ENCODE measurements around the gene GAB2. TPM values are rescaled to one million over a fixed set of nuclear protein-coding genes. Genes with fewer than 3 reads are reported as not detected.

Gene GAB2
- total RNA-seq, 4 donors from 2014 or later: 18.0 to 42.4 (median 26.0) TPM

- Histone ChIP-seq H3K36me3 (no peaks in the 10 kb centered on the region), H3K4me3 (no peak overlapping the region), H3K27me3 (no peaks in the 10 kb centered on the region), H3K9me3 (no peaks in the 10 kb centered on the region), H3K27ac (replicated peaks in 1 of 4) (no peak overlapping the region), H3K4me1 (peaks cover 37 to 55% (median 50%) of the 10 kb centered on the region in 4 donors)
- intact Hi-C loops (cut with DNase I): loop anchor here (5.0 kb wide), 1 partner anchor 105 kb away; the partner anchor contains the start of gene GAB2
- DNase-seq (ENCODE audit: extremely low spot score): no peak
- WGBS: 91% methylated on average over 5 of the region's 5 CpGs
- TF ChIP-seq CTCF (IDR thresholded peaks at IDR 0.05): no peak
- TF ChIP-seq EP300 (IDR thresholded peaks at IDR 0.05): no peak
- TF ChIP-seq POLR2A (IDR thresholded peaks at IDR 0.05; ENCODE audit: low read depth): no peak
These were observed 105.8 kb downstream of the GAB2 start for GRCh38 chr11:78311702-78312371.

GRCh38 chr11:78310500-78310909 is 107.1 kb downstream of the GAB2 start:
- Histone ChIP-seq H3K27me3 (no peaks in the 10 kb centered on the region), H3K27ac (replicated peaks in 1 of 4) (peak overlapping the region; percentile 35 to 64 (median 55)), H3K4me3 (peak overlapping the region; percentile 10 to 29 (median 22)), H3K36me3 (no peaks in the 10 kb centered on the region), H3K4me1 (peaks cover 37 to 59% (median 53%) of the 10 kb centered on the region in 4 donors), H3K9me3 (no peaks in the 10 kb centered on the region)
- no peak for DNase-seq (ENCODE audit: extremely low spot score)
- intact Hi-C loops (cut with DNase I): loop anchor here (5.0 kb wide), 1 partner anchor 107 kb away; the partner anchor contains the start of gene GAB2
- TF ChIP-seq POLR2AphosphoS5 (IDR thresholded peaks at IDR 0.05) (peak in 1 of 2 donors; percentile 25), CTCF (IDR thresholded peaks at IDR 0.05) (no peak)
- WGBS: 9% methylated on average over 6 of the region's 6 CpGs

- TF ChIP-seq CTCF (IDR thresholded peaks at IDR 0.05) (no peak), POLR2A (IDR thresholded peaks at IDR 0.05; ENCODE audit: low read depth) (no peak), EP300 (IDR thresholded peaks at IDR 0.05) (no peak), POLR2AphosphoS5 (IDR thresholded peaks at IDR 0.05) (no peak)
- no peak for DNase-seq (ENCODE audit: extremely low spot score)
- WGBS: 97% methylated on average over 2 of the region's 2 CpGs
- peaks cover 0 to 22% (median 9%) of the 10 kb centered on the region in 4 donors for H3K4me1 ChIP-seq
- intact Hi-C loops (cut with DNase I): no loop called here
- H3K36me3 ChIP-seq: no peaks in the 10 kb centered on the region
- no peaks in the 10 kb centered on the region for H3K27me3 ChIP-seq
- no peak overlapping the region for H3K27ac ChIP-seq (replicated peaks in 1 of 4)
- no peaks in the 10 kb centered on the region for H3K9me3 ChIP-seq
- H3K4me3 ChIP-seq: no peak overlapping the region
These were observed 113.4 kb downstream of the GAB2 start for GRCh38 chr11:78304201-78304600.

- intact Hi-C loops (cut with DNase I): no loop called here
- Histone ChIP-seq H3K4me1 (peaks cover 0 to 22% (median 11%) of the 10 kb centered on the region in 4 donors), H3K4me3 (no peak overlapping the region), H3K27me3 (no peaks in the 10 kb centered on the region), H3K36me3 (no peaks in the 10 kb centered on the region), H3K9me3 (no peaks in the 10 kb centered on the region), H3K27ac (replicated peaks in 1 of 4) (no peak overlapping the region)
- 94% methylated on average over 5 of the region's 5 CpGs for WGBS
- no peak for TF ChIP-seq EP300 (IDR thresholded peaks at IDR 0.05)
- TF ChIP-seq CTCF (IDR thresholded peaks at IDR 0.05): no peak
- no peak for TF ChIP-seq POLR2A (IDR thresholded peaks at IDR 0.05; ENCODE audit: low read depth)
- no peak for TF ChIP-seq POLR2AphosphoS5 (IDR thresholded peaks at IDR 0.05)
- DNase-seq (ENCODE audit: extremely low spot score): no peak
These were observed 117.3 kb downstream of the GAB2 start for GRCh38 chr11:78300108-78300839.
